Trophoblast cell (in vitro differentiated cells and primary cell): ENCODE data around the gene GALNTL6.
"Not testable (repeated sequence)": the region's sequence is repeated elsewhere in the genome, so short reads cannot be mapped to it uniquely, and the experiment has no call there.

Source experiments
- DNase-seq, 2 donors: peaks; one replicate each; pipeline ENCODE4 v3.0.0-alpha.2; 2016
- H2AFZ ChIP-seq: 2 replicates; pipeline ENCODE4 v1.6.1; 2013; ENCODE audit warnings: low read length, moderate library complexity, mild to moderate bottlenecking; ENCODE audit not compliant: insufficient read depth, poor library complexity
- H2AK5ac ChIP-seq: 2 replicates; pipeline ENCODE4 v1.6.1; 2013; ENCODE audit warnings: mild to moderate bottlenecking, low read length
- H2BK120ac ChIP-seq: 2 replicates; pipeline ENCODE4 v1.6.1; 2013; ENCODE audit warnings: low read length, mild to moderate bottlenecking, moderate library complexity; ENCODE audit not compliant: insufficient read depth, poor library complexity
- H2BK12ac ChIP-seq: 2 replicates; pipeline ENCODE4 v1.6.1; 2013; ENCODE audit warnings: mild to moderate bottlenecking, low read length, moderate library complexity
- H2BK5ac ChIP-seq: 2 replicates; pipeline ENCODE4 v1.6.1; 2013; ENCODE audit warnings: low read length, low read depth, moderate library complexity, mild to moderate bottlenecking; ENCODE audit not compliant: poor library complexity
- H3K14ac ChIP-seq: 2 replicates; pipeline ENCODE4 v1.6.1; 2013; ENCODE audit warnings: mild to moderate bottlenecking, low read length
- H3K18ac ChIP-seq: 2 replicates; pipeline ENCODE4 v1.6.1; 2013; ENCODE audit warnings: mild to moderate bottlenecking, low read length
- H3K23ac ChIP-seq: 2 replicates; pipeline ENCODE4 v1.6.1; 2013; ENCODE audit warnings: low read length
- H3K27ac ChIP-seq: 2 replicates; pipeline ENCODE4 v1.5.1; 2013; ENCODE audit warnings: low read depth, mild to moderate bottlenecking, inconsistent platforms, low read length, moderate library complexity
- H3K27me3 ChIP-seq: 2 replicates; pipeline ENCODE4 v1.6.1; 2013; ENCODE audit warnings: inconsistent platforms, mild to moderate bottlenecking, low read length, moderate library complexity; ENCODE audit not compliant: insufficient read depth
- H3K36me3 ChIP-seq, 2 experiments: 1 replicate in 1 of 2; 2 replicates in 1 of 2; pipeline ENCODE4 v1.6.1; 2013; ENCODE audit warnings: low read length in 2 of 2, mild to moderate bottlenecking in 2 of 2, moderate library complexity in 1 of 2; ENCODE audit not compliant: insufficient read depth in 2 of 2, control insufficient read depth in 1 of 2
- H3K4ac ChIP-seq: 2 replicates; pipeline ENCODE4 v1.6.1; 2013; ENCODE audit warnings: low read depth, mild to moderate bottlenecking, low read length, moderate library complexity
- H3K4me1 ChIP-seq, 2 experiments: 1 replicate in 1 of 2; 2 replicates in 1 of 2; pipeline ENCODE4 v1.6.1; 2013; ENCODE audit warnings: low read length in 2 of 2, mild to moderate bottlenecking in 2 of 2, moderate library complexity in 1 of 2; ENCODE audit not compliant: insufficient read depth in 2 of 2, control insufficient read depth in 1 of 2
- H3K4me2 ChIP-seq: 2 replicates; pipeline ENCODE4 v1.6.1; 2013; ENCODE audit warnings: inconsistent platforms, mild to moderate bottlenecking, low read length, moderate library complexity
- H3K4me3 ChIP-seq: 2 replicates; pipeline ENCODE4 v1.5.1; 2013; ENCODE audit warnings: mild to moderate bottlenecking, low read depth, low read length, inconsistent platforms
- H3K79me1 ChIP-seq: one replicate; pipeline ENCODE4 v1.6.1; 2013; ENCODE audit warnings: low read length
- H3K79me2 ChIP-seq: 2 replicates; pipeline ENCODE4 v1.6.1; 2013; ENCODE audit warnings: low read length, mild to moderate bottlenecking; ENCODE audit not compliant: control insufficient read depth, insufficient read depth, poor library complexity
- H3K9ac ChIP-seq: 2 replicates; pipeline ENCODE4 v1.6.1; 2013; ENCODE audit warnings: mild to moderate bottlenecking, low read length
- H3K9me3 ChIP-seq: 2 replicates; pipeline ENCODE4 v1.6.1; 2013; ENCODE audit warnings: low read depth, mild to moderate bottlenecking, control low read depth, inconsistent platforms, low read length; ENCODE audit not compliant: insufficient read depth
- H4K12ac ChIP-seq: 2 replicates; pipeline ENCODE4 v1.6.1; 2013; ENCODE audit warnings: low read depth, mild to moderate bottlenecking, low read length, moderate library complexity
- H4K8ac ChIP-seq: 2 replicates; pipeline ENCODE4 v1.6.1; 2013; ENCODE audit warnings: low read depth, mild to moderate bottlenecking, low read length, moderate library complexity
- H4K91ac ChIP-seq: one replicate; pipeline ENCODE4 v1.6.1; 2013; ENCODE audit warnings: low read depth, mild to moderate bottlenecking, low read length, moderate library complexity
- WGBS: extraction: QIAGEN DNeasy Blood & Tissue Kit; methylation state at CpG from one replicate; pipeline ENCODE4 v1.1.7; 2013; ENCODE audit warnings: missing lambda C conversion rate; ENCODE audit not compliant: insufficient read length, insufficient coverage; ENCODE audit errors: extremely low coverage; 5-methylcytosine and 5-hydroxymethylcytosine counted together

Gene GALNTL6

DNA sequence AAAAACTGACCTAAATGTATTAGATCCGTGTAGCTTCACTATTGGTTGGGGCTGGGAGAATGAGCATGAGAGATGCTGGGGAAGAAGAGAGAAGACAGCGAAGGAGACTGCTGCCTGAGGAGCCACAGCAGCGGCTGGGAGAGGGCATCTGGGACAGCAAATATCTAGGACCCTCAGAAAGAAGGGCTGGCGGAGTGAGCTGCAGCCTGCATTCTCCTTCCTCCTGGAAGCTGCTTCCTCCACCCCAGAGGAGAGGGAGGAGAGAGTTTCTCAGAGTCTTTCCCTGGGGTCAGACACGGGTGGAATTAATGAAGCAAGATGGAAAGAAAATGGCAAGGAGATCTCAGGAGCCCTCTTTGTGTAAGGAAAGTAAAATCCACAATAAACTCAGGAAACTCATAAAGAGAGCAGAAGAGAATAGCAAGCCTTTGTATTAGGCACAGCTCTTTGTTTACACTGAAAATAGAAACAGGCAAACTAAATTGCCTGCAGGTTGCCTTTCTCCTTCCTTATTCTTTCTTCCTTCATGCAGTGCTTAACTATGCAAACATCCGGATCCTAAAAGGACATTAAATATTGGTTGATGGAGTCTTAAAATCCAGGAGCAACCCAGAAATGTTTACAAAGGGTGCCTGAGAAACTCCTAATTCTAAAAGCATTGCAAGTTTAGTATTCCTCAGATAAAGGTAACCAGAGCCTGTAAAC lies 1225.1 kb downstream of the GALNTL6 start:
- no CpG with 5 or more reads among the region's 6 CpGs for WGBS
- H3K4me1 ChIP-seq = no peaks in the 10 kb centered on the region
- H4K12ac ChIP-seq = no peak overlapping the region
- H2AFZ ChIP-seq = no peak overlapping the region
- DNase-seq = no peak
- H3K14ac ChIP-seq = no peak overlapping the region
- H3K27ac ChIP-seq = no peak overlapping the region
- H3K4me3 ChIP-seq = no peak overlapping the region
- no peak overlapping the region for H2BK5ac ChIP-seq
- H3K9ac ChIP-seq = no peak overlapping the region
- H2AK5ac ChIP-seq = no peak overlapping the region
- H2BK12ac ChIP-seq = no peak overlapping the region
- no peak overlapping the region for H3K4ac ChIP-seq
- H3K79me2 ChIP-seq = no peaks in the 10 kb centered on the region
- no peak overlapping the region for H3K4me2 ChIP-seq
- H2BK120ac ChIP-seq = no peak overlapping the region
- H3K18ac ChIP-seq = no peak overlapping the region
- no peak overlapping the region for H4K91ac ChIP-seq
- no peaks in the 10 kb centered on the region for H3K27me3 ChIP-seq
- H3K9me3 ChIP-seq = no peaks in the 10 kb centered on the region
- H3K79me1 ChIP-seq = no peaks in the 10 kb centered on the region
- H4K8ac ChIP-seq = no peak overlapping the region
- no peak overlapping the region for H3K23ac ChIP-seq
- no peaks in the 10 kb centered on the region for H3K36me3 ChIP-seq

DNA sequence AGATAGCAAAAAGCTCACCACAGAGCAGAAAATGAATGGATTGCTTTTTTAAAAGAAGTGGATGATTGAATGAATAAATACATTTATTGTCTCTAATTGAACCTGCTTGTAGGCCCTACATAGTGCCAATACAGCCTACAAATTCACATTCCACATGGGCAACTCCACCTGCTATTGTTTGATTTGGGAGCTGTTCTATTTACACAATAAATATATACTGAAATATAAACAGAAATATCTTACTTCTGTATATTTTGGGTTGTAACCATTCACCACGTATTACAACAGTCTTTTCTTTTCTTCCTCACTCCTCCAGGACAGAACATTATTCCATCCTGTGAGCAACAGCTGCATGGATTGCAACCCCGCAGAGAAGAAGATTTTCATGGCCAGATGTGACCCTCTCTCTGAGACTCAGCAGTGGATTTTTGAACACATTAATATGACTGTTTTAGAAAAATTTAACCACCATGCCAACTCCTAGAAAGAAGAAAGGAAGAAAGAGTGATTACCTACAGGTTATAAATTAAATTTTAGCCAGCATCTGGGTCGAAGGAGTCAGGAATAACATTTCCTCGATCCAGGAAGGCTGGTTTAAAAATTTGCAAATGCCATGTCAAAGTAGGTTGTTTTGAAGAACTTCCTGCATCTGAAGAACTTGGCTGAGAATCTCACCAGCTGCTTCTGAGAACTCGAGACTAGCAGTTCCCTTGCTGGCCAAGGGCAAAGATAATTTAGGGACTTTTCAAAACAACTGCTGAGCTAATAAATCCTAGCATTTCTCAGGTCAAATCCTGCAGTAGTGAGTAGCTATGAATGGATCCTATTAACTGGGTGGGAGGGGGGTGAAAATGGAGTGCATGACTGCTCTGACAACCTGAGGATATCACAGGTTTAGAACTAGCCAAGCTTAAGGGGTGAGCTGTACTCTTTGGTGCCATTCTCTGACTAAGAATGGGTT lies 1226.7 kb downstream of the GALNTL6 start:
- no peak overlapping the region for H3K23ac ChIP-seq
- no peak overlapping the region for H4K91ac ChIP-seq
- H2AK5ac ChIP-seq = no peak overlapping the region
- no peaks in the 10 kb centered on the region for H3K27me3 ChIP-seq
- H3K18ac ChIP-seq = no peak overlapping the region
- no CpG with 5 or more reads among the region's 5 CpGs for WGBS
- H2BK12ac ChIP-seq = no peak overlapping the region
- no peak overlapping the region for H3K14ac ChIP-seq
- H3K79me2 ChIP-seq = no peaks in the 10 kb centered on the region
- H3K4me2 ChIP-seq = no peak overlapping the region
- H3K4me3 ChIP-seq = no peak overlapping the region
- H2BK5ac ChIP-seq = no peak overlapping the region
- no peaks in the 10 kb centered on the region for H3K79me1 ChIP-seq
- no peaks in the 10 kb centered on the region for H3K4me1 ChIP-seq
- no peak for DNase-seq
- H2BK120ac ChIP-seq = no peak overlapping the region
- H3K9ac ChIP-seq = no peak overlapping the region
- H3K36me3 ChIP-seq = no peaks in the 10 kb centered on the region
- no peak overlapping the region for H2AFZ ChIP-seq
- no peak overlapping the region for H4K8ac ChIP-seq
- no peak overlapping the region for H4K12ac ChIP-seq
- H3K27ac ChIP-seq = no peak overlapping the region
- H3K4ac ChIP-seq = no peak overlapping the region
- no peaks in the 10 kb centered on the region for H3K9me3 ChIP-seq

DNA sequence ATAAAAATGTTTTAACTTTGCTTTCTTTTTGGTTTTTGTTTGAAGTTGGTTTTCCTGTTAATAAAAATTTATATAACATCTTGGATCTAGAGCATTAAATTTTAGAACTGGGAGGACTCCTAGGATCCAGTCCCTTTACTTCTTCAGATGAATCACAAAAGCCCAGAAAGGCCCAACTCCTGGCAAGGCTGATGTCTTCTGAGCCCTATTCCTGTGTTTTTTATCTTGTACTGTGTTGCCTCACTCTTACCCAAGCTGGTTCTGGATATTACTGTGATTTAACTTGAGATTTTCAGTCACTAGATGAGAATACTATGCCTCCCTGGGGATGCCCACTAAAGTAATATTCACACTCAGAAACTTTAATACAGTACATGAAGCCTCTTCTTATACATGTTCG lies 1228.3 kb downstream of the GALNTL6 start:
- no peak overlapping the region for H3K27ac ChIP-seq
- no peak overlapping the region for H2AK5ac ChIP-seq
- H3K79me2 ChIP-seq = no peaks in the 10 kb centered on the region
- H3K9ac ChIP-seq = no peak overlapping the region
- no peak for DNase-seq
- no peak overlapping the region for H3K4me2 ChIP-seq
- H4K12ac ChIP-seq = no peak overlapping the region
- H2BK5ac ChIP-seq = no peak overlapping the region
- no peak overlapping the region for H3K18ac ChIP-seq
- no peak overlapping the region for H3K14ac ChIP-seq
- H3K9me3 ChIP-seq = no peaks in the 10 kb centered on the region
- no peaks in the 10 kb centered on the region for H3K27me3 ChIP-seq
- H4K91ac ChIP-seq = no peak overlapping the region
- H3K4me1 ChIP-seq = no peaks in the 10 kb centered on the region
- no peak overlapping the region for H3K4me3 ChIP-seq
- H2BK120ac ChIP-seq = no peak overlapping the region
- no peak overlapping the region for H3K23ac ChIP-seq
- H2AFZ ChIP-seq = no peak overlapping the region
- no peaks in the 10 kb centered on the region for H3K79me1 ChIP-seq
- no peak overlapping the region for H4K8ac ChIP-seq
- H2BK12ac ChIP-seq = no peak overlapping the region
- WGBS = no CpG with 5 or more reads among the region's 1 CpG
- no peak overlapping the region for H3K4ac ChIP-seq
- H3K36me3 ChIP-seq = no peaks in the 10 kb centered on the region

DNA sequence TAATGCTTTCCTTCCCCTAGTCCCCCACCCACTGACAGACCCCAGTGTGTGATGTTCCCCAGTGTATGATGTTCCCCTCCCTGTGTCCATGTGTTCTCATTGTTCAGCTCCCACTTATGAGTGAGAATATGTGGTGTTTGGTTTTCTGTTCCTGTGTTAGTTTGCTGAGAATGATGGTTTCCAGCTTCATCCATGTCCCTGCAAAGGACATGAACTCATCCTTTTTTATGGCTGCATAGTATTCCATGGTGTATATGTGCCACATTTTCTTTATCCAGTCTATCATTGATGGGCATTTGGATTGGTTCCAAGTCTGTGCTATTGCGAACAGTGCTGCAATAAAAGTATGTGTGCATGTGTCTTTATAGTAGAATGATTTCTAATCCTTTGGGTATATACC lies 1228.9 kb downstream of the GALNTL6 start:
- H2AFZ ChIP-seq, H3K18ac ChIP-seq, H3K4ac ChIP-seq, H3K4me2 ChIP-seq, H3K4me3 ChIP-seq, H3K23ac ChIP-seq, H3K79me1 ChIP-seq, H3K9me3 ChIP-seq, H2AK5ac ChIP-seq, DNase-seq, H3K4me1 ChIP-seq, H2BK5ac ChIP-seq, H4K91ac ChIP-seq, H4K12ac ChIP-seq, H3K9ac ChIP-seq, H3K36me3 ChIP-seq, H3K27me3 ChIP-seq, H3K27ac ChIP-seq, H2BK120ac ChIP-seq, H4K8ac ChIP-seq, H3K14ac ChIP-seq, H3K79me2 ChIP-seq, H2BK12ac ChIP-seq: not testable (repeated sequence)
- WGBS = no CpG with 5 or more reads among the region's 1 CpG
